Endothelial cell of umbilical vein (primary cell): ENCODE results near the gene VRK1. TPM values are rescaled to one million over a fixed set of nuclear protein-coding genes. Genes with fewer than 3 reads are reported as not detected.

ENCODE experiments used
- BruUV-seq: library from RNA; stranded (reverse); fragments of 400-500 nt; replicated peaks from 2 replicates; lab custom pipeline; 2021; lab: Mats Ljungman, UMichigan
- CTCF ChIA-PET: fragments of 300-600, 350-600 bp; sonication (Branson Sonifier 250); formaldehyde crosslinking; loops from one replicate; lab custom pipeline; 2021; ENCODE audit warnings: antibody characterized with exemption, inconsistent platforms; lab: Charles Lee
- POLR2A ChIA-PET: fragments of 300-600, 350-600 bp; sonication (Branson Sonifier 250); formaldehyde crosslinking; loops from one replicate; lab custom pipeline; 2021; ENCODE audit warnings: antibody characterized with exemption, inconsistent platforms; lab: Charles Lee
- DNase-seq: peaks from one replicate; pipeline ENCODE4 v3.0.0-alpha.2; 2011; ENCODE audit warnings: low read depth, low spot score
- FAIRE-seq: peaks from 2 replicates; lab custom pipeline; 2011; peaks lifted over from hg19 to GRCh38; lab: Jason Lieb, UNC
- H2AFZ ChIP-seq: 2 replicates; pipeline ENCODE4 v1.6.0; 2012; ENCODE audit warnings: low read depth, low read length, control low read depth, inconsistent platforms
- H3K27ac ChIP-seq: 2 replicates; pipeline ENCODE4 v1.5.1; 2011; ENCODE audit warnings: low read depth, mild to moderate bottlenecking, control low read depth, low read length, moderate library complexity; ENCODE audit not compliant: insufficient read depth
- H3K27me3 ChIP-seq, 2 experiments: 2 replicates each; pipeline versions ENCODE4 v1.6.0 to v1.6.1; 2011; ENCODE audit warnings: low read length in 2 of 2, mixed read lengths in 1 of 2; ENCODE audit not compliant: control insufficient read depth in 2 of 2, insufficient read depth in 2 of 2
- H3K36me3 ChIP-seq, 2 experiments: 2 replicates in 1 of 2; 3 replicates in 1 of 2; pipeline ENCODE4 v1.5.1; 2011; ENCODE audit warnings: low read length in 2 of 2, mild to moderate bottlenecking in 1 of 2, moderate library complexity in 1 of 2; ENCODE audit not compliant: control insufficient read depth in 2 of 2, insufficient read depth in 2 of 2; ENCODE audit errors: extremely low read depth in 1 of 2
- H3K4me1 ChIP-seq: 3 replicates; pipeline ENCODE4 v1.5.1; 2011; ENCODE audit warnings: mild to moderate bottlenecking, low read length; ENCODE audit not compliant: control insufficient read depth, insufficient read depth; ENCODE audit errors: extremely low read depth
- H3K4me2 ChIP-seq: 2 replicates; pipeline ENCODE4 v1.6.1; 2011; ENCODE audit warnings: low read length, control low read depth, mixed read lengths; ENCODE audit not compliant: insufficient read depth
- H3K4me3 ChIP-seq, 3 experiments: fragments of 200-600 bp in 1 of 3; sonication (generic), shearing (Covaris generic) in 1 of 3; replicated peaks in 1 of 3; 2 replicates each; pipeline ENCODE4 v1.5.1; 2011 to 2016; ENCODE audit warnings: control low read depth in 3 of 3, low read length in 3 of 3, mild to moderate bottlenecking in 2 of 3, inconsistent platforms in 1 of 3, low read depth in 1 of 3, moderate library complexity in 1 of 3; ENCODE audit not compliant: insufficient read depth in 1 of 3
- H3K79me2 ChIP-seq: 2 replicates; pipeline ENCODE4 v1.6.0; 2012; ENCODE audit warnings: low read length, inconsistent platforms; ENCODE audit not compliant: control insufficient read depth, insufficient read depth
- H3K9ac ChIP-seq: replicated peaks from 2 replicates; pipeline ENCODE3; 2011; ENCODE audit warnings: low read length, control low read depth; ENCODE audit not compliant: insufficient read depth; ENCODE audit errors: extremely low read depth
- H3K9me1 ChIP-seq: replicated peaks from 3 replicates; pipeline ENCODE4 v1.6.0; 2011; ENCODE audit warnings: mild to moderate bottlenecking, low read length; ENCODE audit not compliant: control insufficient read depth, insufficient read depth; ENCODE audit errors: extremely low read depth
- H3K9me3 ChIP-seq: replicated peaks from 2 replicates; pipeline ENCODE4 v1.5.1; 2012; ENCODE audit warnings: low read length, inconsistent platforms; ENCODE audit not compliant: control insufficient read depth, insufficient read depth
- H4K20me1 ChIP-seq: replicated peaks from 2 replicates; pipeline ENCODE3; 2011; ENCODE audit warnings: mild to moderate bottlenecking, low read length; ENCODE audit not compliant: control insufficient read depth, insufficient read depth; ENCODE audit errors: extremely low read depth
- EZH2 ChIP-seq: IDR thresholded peaks from 2 replicates; pipeline ENCODE4 v1.6.1; 2012; ENCODE audit warnings: borderline replicate concordance, low read depth, mild to moderate bottlenecking, moderate library complexity, low read length, inconsistent platforms; ENCODE audit not compliant: severe bottlenecking
- FOS ChIP-seq: IDR thresholded peaks from 2 replicates; pipeline ENCODE4 v1.6.1; 2011; ENCODE audit warnings: mild to moderate bottlenecking, low read length, moderate library complexity, borderline replicate concordance; ENCODE audit not compliant: insufficient read depth
- GATA2 ChIP-seq: IDR thresholded peaks from 2 replicates; pipeline ENCODE4 v1.7.0; 2011; ENCODE audit warnings: low read depth, mild to moderate bottlenecking, moderate library complexity, mixed read lengths, low read length; ENCODE audit not compliant: insufficient read length, insufficient read depth
- JUN ChIP-seq: IDR thresholded peaks from 2 replicates; pipeline ENCODE4 v1.6.1; 2011; ENCODE audit warnings: borderline replicate concordance, low read depth; ENCODE audit not compliant: insufficient read length, insufficient read depth
- MYC ChIP-seq: IDR thresholded peaks from one replicate; pipeline ENCODE4 v1.6.1; 2011; ENCODE audit warnings: mild to moderate bottlenecking, low read depth, low read length
- dilution Hi-C: fragments of 300-500 bp; cut with MboI; formaldehyde crosslinking; loops from one replicate; pipeline ENCODE4 v1.15.0; 2019; ENCODE audit warnings: low sequenced_read_pairs; ENCODE audit not compliant: extremely low pct_ligation_motif_present
- intact Hi-C: fragments of 100-400 bp; cut with micrococcal nuclease; formaldehyde crosslinking; loops from one replicate; pipeline ENCODE4 v1.10.0; 2022
- polyA plus RNA-seq, 4 experiments: library from polyadenylated mRNA; depleted of rRNA in 3 of 4; stranded (reverse) in 3 of 4; unstranded in 1 of 4; fragments of >200 nt; gene quantifications; 2 replicates each; pipeline versions ENCODE4 v1.2.1 to v1.2.3, GENCODE V29; 2011 to 2012; ENCODE audit warnings: missing spikeins in 1 of 4
- total RNA-seq: library from RNA; stranded (reverse); gene quantifications from 2 replicates; pipeline ENCODE4 v1.2.3, GENCODE V29; 2021
- TF ChIP-seq, protein P1 (sequence below), 2 donors: IDR thresholded peaks; 1 replicate in 1 of 2; 2 replicates in 1 of 2; pipeline ENCODE4 v1.5.1; 2011; ENCODE audit warnings: low read length in 2 of 2, mild to moderate bottlenecking in 2 of 2, moderate library complexity in 2 of 2, control low read depth in 1 of 2, inconsistent platforms in 1 of 2, low read depth in 1 of 2; ENCODE audit not compliant: insufficient read depth in 1 of 2; ENCODE audit errors: extremely low read depth in 1 of 2

The VRK1 gene
- total and polyA plus RNA-seq, 2 donors (not counting 3 experiments of a cell fraction or from before 2014, with no cell fraction given): 7.1 to 31.7 TPM

DNA sequence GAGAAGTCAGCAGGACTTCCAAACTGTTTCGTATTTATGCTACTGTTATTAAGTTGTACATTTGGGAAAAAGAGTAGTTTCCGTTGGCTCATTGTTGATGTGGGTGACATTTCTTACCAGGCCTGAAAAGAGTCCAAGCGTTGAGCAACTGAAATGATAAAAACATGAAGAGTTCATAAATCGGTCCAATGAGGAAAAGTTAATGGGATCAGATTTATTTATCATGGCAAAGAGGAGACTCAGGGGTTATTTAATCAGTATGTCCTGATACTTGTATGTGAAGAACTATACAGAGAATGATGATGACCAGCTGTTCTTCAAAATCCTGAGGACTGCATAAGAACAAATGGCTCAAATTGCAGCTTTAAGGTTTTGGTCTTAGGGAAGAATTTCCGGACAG, 7.7 kb downstream of the VRK1 start:
- FAIRE-seq (no peak), DNase-seq (no peak)
- dilution Hi-C loops (no loop called here), intact Hi-C loops (no loop called here)
- no peak for TF ChIP-seq EZH2
- no peak for TF ChIP-seq GATA2
- no peak for TF ChIP-seq JUN
- TF ChIP-seq, protein P1, sequence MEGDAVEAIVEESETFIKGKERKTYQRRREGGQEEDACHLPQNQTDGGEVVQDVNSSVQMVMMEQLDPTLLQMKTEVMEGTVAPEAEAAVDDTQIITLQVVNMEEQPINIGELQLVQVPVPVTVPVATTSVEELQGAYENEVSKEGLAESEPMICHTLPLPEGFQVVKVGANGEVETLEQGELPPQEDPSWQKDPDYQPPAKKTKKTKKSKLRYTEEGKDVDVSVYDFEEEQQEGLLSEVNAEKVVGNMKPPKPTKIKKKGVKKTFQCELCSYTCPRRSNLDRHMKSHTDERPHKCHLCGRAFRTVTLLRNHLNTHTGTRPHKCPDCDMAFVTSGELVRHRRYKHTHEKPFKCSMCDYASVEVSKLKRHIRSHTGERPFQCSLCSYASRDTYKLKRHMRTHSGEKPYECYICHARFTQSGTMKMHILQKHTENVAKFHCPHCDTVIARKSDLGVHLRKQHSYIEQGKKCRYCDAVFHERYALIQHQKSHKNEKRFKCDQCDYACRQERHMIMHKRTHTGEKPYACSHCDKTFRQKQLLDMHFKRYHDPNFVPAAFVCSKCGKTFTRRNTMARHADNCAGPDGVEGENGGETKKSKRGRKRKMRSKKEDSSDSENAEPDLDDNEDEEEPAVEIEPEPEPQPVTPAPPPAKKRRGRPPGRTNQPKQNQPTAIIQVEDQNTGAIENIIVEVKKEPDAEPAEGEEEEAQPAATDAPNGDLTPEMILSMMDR (IDR thresholded peaks at IDR 0.05; ENCODE audit: extremely low read depth in 1 of 2, insufficient read depth in 1 of 2, low read depth in 1 of 2, low read length in 2 of 2): no peak
- TF ChIP-seq FOS: no peak
- TF ChIP-seq MYC: no peak
- Histone ChIP-seq H3K9ac (no peak overlapping the region), H3K27me3 (no peaks in the 10 kb centered on the region), H3K9me3 (no peaks in the 10 kb centered on the region), H3K79me2 (peaks cover 98% of the 10 kb centered on the region), H3K9me1 (no peaks in the 10 kb centered on the region), H3K27ac (no peak overlapping the region), H3K4me1 (no peaks in the 10 kb centered on the region), H3K4me2 (no peak overlapping the region), H4K20me1 (no peaks in the 10 kb centered on the region), H2AFZ (no peak overlapping the region), H3K4me3 (no peak overlapping the region), H3K36me3 (no peaks in the 10 kb centered on the region)
- no TSS peak for BruUV-seq
- ChIA-PET CTCF (interaction anchor here (1.3 kb wide), 1 partner anchor 47 kb away, joined by 4 read pairs; no protein-coding TSS in a partner anchor), POLR2A (no interaction called here)
